Testis (tissue), 3 donors: ENCODE measurements around the gene LTB4R2. TPM values are rescaled to one million over a fixed set of nuclear protein-coding genes. Genes with fewer than 3 reads are reported as not detected.

Experiments used
- DNase-seq: peaks from one replicate; pipeline ENCODE4 v3.0.0-alpha.2; 2019
- H3K27ac ChIP-seq, 2 donors: fragments of 200-600 bp; sonication (generic); one replicate each; pipeline ENCODE4 v1.5.1; 2019
- H3K27me3 ChIP-seq: fragments of 200-600 bp; sonication (generic); one replicate; pipeline ENCODE4 v1.5.1; 2019
- H3K36me3 ChIP-seq: fragments of 200-600 bp; sonication (generic); one replicate; pipeline ENCODE4 v1.5.1; 2017; ENCODE audit warnings: low read depth; ENCODE audit errors: missing control alignments
- H3K4me1 ChIP-seq: fragments of 200-600 bp; sonication (generic); one replicate; pipeline ENCODE4 v1.5.1; 2019
- H3K4me3 ChIP-seq, 2 donors: fragments of 200-600 bp; sonication (generic); one replicate each; pipeline ENCODE4 v1.5.1; 2017 to 2019
- H3K9me3 ChIP-seq: fragments of 200-600 bp; sonication (generic); one replicate; pipeline ENCODE4 v1.5.1; 2017
- POLR2A ChIP-seq: fragments of 450-650 bp; IDR thresholded peaks from one replicate; pipeline ENCODE4 v1.6.1; 2017; ENCODE audit warnings: antibody characterized with exemption, mild to moderate bottlenecking, moderate library complexity
- WGBS, 2 donors: methylation state at CpG; one replicate each; pipeline ENCODE4 v1.1.5; 2018; 5-methylcytosine and 5-hydroxymethylcytosine counted together
- intact Hi-C: fragments of 100-400 bp; cut with DNase I; formaldehyde crosslinking; loops from one replicate; pipeline ENCODE4 v1.15.1; 2023; ENCODE audit warnings: low total_unique reads
- polyA plus RNA-seq: library from polyadenylated mRNA; stranded (reverse); fragments of 350-450 nt; fragmentation: Illumina TruSeq; extraction: RNeasy Lipid Tissue Mini Kit (QIAGEN cat#74804); gene quantifications from one replicate; pipeline ENCODE4 v1.2.3, GENCODE V29; 2014; ENCODE audit warnings: low read depth, low replicate concordance; ENCODE audit not compliant: insufficient read depth
- total RNA-seq, 2 donors: library from RNA; depleted of rRNA; stranded (reverse); fragments of >200 nt; gene quantifications; one replicate each; pipeline ENCODE4 v1.2.3, GENCODE V29; 2016
- TF ChIP-seq, protein P1 (sequence below), 3 experiments: fragments of 450-650 bp in 2 of 3; fragments of 200-600 bp in 1 of 3; sonication (generic) in 1 of 3; IDR thresholded peaks; one replicate each; pipeline ENCODE4 v1.5.1; 2016 to 2019; ENCODE audit warnings: antibody characterized with exemption in 3 of 3, mild to moderate bottlenecking in 2 of 3, moderate library complexity in 1 of 3

The LTB4R2 gene
- total and polyA plus RNA-seq, 3 donors from 2014 or later = 4.2 to 28.1 (median 23.4) TPM

DNA sequence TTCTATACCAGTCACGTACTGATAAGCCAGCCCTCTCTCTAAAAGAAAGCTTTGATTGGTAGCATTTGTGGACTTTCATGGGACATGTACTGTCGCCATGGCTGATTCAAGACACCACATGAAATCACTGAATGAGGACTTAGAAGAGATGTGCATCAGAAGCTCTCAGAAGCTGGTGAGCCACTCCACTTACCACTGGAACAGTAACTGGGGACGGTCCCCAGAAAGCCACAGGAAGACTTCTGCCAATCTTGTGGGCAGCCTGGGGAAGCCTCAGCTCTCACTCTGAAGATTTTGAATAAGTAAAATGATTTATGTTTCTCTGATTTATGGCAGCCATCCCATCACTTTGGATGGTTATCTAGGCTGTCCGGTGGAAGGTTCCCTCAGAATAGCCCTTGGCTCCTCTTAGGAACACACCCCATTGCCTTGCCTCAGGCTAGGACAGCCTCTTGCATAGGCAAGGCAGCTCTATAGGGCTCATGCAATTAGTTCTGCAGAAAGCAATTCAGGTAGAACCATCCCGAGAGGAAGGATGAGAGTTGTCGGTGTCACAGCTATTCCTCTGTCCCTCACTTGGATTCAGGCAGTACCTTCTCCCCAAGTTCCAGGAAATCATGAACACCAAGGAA lies 20.2 kb upstream of the LTB4R2 start:
- no peak for DNase-seq
- H3K36me3 ChIP-seq = no peaks in the 10 kb centered on the region
- intact Hi-C loops = no loop called here
- H3K27me3 ChIP-seq = no peaks in the 10 kb centered on the region
- H3K27ac ChIP-seq = no peak overlapping the region
- TF ChIP-seq, protein P1, sequence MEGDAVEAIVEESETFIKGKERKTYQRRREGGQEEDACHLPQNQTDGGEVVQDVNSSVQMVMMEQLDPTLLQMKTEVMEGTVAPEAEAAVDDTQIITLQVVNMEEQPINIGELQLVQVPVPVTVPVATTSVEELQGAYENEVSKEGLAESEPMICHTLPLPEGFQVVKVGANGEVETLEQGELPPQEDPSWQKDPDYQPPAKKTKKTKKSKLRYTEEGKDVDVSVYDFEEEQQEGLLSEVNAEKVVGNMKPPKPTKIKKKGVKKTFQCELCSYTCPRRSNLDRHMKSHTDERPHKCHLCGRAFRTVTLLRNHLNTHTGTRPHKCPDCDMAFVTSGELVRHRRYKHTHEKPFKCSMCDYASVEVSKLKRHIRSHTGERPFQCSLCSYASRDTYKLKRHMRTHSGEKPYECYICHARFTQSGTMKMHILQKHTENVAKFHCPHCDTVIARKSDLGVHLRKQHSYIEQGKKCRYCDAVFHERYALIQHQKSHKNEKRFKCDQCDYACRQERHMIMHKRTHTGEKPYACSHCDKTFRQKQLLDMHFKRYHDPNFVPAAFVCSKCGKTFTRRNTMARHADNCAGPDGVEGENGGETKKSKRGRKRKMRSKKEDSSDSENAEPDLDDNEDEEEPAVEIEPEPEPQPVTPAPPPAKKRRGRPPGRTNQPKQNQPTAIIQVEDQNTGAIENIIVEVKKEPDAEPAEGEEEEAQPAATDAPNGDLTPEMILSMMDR (IDR thresholded peaks at IDR 0.05) = no peak
- no peak for TF ChIP-seq POLR2A
- no peaks in the 10 kb centered on the region for H3K4me1 ChIP-seq
- WGBS, 2 donors = 79 to 85% methylated on average over 6 of the region's 6 CpGs
- H3K4me3 ChIP-seq = no peak overlapping the region
- no peaks in the 10 kb centered on the region for H3K9me3 ChIP-seq

DNA sequence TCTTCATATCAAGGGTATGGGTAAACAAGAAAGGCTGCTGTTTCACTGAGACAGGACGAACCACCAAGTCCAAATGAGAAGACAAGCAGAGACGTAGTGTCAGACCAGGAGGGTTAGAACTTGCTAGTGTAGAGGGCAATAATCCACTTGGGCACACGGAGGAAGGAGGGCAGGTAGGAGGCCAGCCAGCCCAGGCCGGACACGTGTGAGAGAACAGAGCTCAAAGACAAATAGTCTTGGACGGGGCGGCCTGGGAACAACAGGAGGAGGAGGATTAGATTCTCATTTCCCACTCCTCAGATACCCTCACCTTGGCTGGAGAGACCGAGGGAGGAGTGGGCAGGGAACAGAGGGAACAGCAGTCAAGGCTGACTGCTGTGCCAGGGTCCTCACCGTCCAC lies 19.2 kb upstream of the LTB4R2 start:
- intact Hi-C loops = no loop called here
- H3K27me3 ChIP-seq = no peaks in the 10 kb centered on the region
- no peak overlapping the region for H3K27ac ChIP-seq
- no peak for TF ChIP-seq POLR2A
- TF ChIP-seq, protein P1 (IDR thresholded peaks at IDR 0.05) = no peak
- H3K4me1 ChIP-seq = no peaks in the 10 kb centered on the region
- no peaks in the 10 kb centered on the region for H3K9me3 ChIP-seq
- no peak overlapping the region for H3K4me3 ChIP-seq
- no peaks in the 10 kb centered on the region for H3K36me3 ChIP-seq
- DNase-seq = no peak
- WGBS, 2 donors = 81 to 90% methylated on average over 8 to 9 of the region's 9 CpGs

DNA sequence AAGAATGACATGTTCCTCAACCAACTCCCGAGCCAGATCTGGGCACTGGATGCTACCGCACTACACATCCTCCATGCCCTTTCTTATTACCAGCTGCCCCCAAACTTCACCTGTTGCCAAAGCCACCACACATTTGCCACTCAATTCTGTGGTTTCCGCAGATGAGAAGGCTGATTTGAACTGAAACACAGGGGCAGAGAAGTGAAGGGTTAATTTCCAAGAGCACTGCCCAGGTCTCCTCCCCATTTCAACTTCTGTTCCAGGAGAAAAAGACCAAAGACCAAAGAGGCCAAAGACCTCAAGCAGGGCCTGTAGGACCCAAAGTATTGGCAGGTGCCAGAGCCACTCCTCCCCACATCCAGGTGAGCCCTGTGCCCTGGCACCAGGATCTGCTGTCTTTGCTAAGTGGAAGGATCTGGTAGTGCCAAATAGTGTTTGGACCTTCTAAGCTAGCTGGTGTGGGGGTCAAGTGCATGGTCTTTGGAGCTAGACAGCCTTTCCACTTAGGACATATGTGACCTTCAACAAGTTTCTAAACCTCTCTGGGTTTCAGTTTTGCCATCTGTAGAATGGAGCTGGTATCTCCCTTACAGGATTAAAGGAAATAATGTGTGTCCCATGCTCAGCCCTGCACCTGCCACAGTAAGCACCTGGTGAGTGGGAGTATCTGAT lies 18.4 kb upstream of the LTB4R2 start:
- no peaks in the 10 kb centered on the region for H3K36me3 ChIP-seq
- H3K4me3 ChIP-seq = no peak overlapping the region
- H3K9me3 ChIP-seq = no peaks in the 10 kb centered on the region
- intact Hi-C loops = no loop called here
- no peak overlapping the region for H3K27ac ChIP-seq
- no peaks in the 10 kb centered on the region for H3K4me1 ChIP-seq
- 81 to 91% methylated on average over 3 of the region's 3 CpGs for WGBS, 2 donors
- DNase-seq = no peak
- TF ChIP-seq, protein P1 (IDR thresholded peaks at IDR 0.05) = no peak
- no peak for TF ChIP-seq POLR2A
- H3K27me3 ChIP-seq = no peaks in the 10 kb centered on the region

DNA sequence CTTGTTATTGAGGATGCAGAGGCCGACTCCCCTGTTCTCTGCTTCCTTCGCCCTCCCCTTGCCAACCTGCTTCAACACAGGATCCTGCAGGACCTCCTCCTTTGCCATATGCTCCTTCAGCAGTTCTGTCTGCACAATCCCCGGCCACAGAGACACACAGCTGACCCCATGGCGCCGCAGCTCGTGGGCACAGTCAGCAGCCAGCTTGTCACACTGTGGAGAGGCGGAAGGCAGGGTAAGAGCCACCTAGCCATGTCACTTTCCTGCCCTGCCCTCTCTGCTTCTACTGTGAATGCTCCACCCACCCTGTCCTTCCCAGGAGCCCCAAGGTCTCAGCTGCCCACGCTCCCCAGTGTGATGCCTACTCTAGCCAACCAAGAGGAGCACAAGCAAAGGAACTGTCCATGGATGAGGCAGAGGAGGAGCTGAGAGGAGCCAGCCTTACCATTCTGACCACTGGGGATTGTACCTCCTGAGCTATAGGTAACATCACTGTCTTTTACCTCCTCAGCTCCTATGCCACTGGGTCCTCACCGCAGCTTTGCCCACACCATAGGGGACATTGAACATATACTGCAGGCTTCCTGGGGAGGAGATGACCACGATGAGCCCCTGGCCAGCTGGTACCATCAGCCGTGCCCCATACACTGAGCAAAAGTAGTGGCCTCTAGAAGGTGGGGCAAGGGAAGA lies 17.7 kb upstream of the LTB4R2 start:
- intact Hi-C loops = no loop called here
- H3K36me3 ChIP-seq = no peaks in the 10 kb centered on the region
- DNase-seq = no peak
- H3K4me1 ChIP-seq = no peaks in the 10 kb centered on the region
- no peaks in the 10 kb centered on the region for H3K9me3 ChIP-seq
- TF ChIP-seq, protein P1 (IDR thresholded peaks at IDR 0.05) = no peak
- TF ChIP-seq POLR2A = no peak
- H3K27me3 ChIP-seq = no peaks in the 10 kb centered on the region
- no peak overlapping the region for H3K4me3 ChIP-seq
- 92 to 96% methylated on average over 10 to 11 of the region's 11 CpGs for WGBS, 2 donors
- H3K27ac ChIP-seq = no peak overlapping the region
